Neural crest cell (in vitro differentiated cells): ENCODE data around the gene EYA4. TPM values are rescaled to one million over a fixed set of nuclear protein-coding genes. Genes with fewer than 3 reads are reported as not detected.

Source experiments
- DNase-seq: peaks from one replicate; pipeline ENCODE4 v3.0.0; 2021; ENCODE audit warnings: low read depth, mixed read lengths, low spot score
- H3K27ac Mint-ChIP-seq: one replicate; pipeline ENCODE4 v1.8.0; 2021; ENCODE audit warnings: mild to moderate bottlenecking, mixed read lengths; ENCODE audit not compliant: unreplicated experiment
- H3K27me3 Mint-ChIP-seq: 2 replicates; pipeline ENCODE4 v1.8.0; 2021; ENCODE audit warnings: low read depth, mild to moderate bottlenecking, mixed read lengths
- H3K36me3 Mint-ChIP-seq: 2 replicates; pipeline ENCODE4 v1.8.0; 2021; ENCODE audit warnings: low read depth, mild to moderate bottlenecking, mixed read lengths
- H3K4me1 Mint-ChIP-seq: 2 replicates; pipeline ENCODE4 v1.8.0; 2021; ENCODE audit warnings: mixed read lengths
- H3K4me3 Mint-ChIP-seq: one replicate; pipeline ENCODE4 v1.8.0; 2021; ENCODE audit warnings: mild to moderate bottlenecking, mixed read lengths
- H3K9me3 Mint-ChIP-seq: 2 replicates; pipeline ENCODE4 v1.8.0; 2021; ENCODE audit warnings: mixed read lengths
- CTCF ChIP-seq: fragments of 200-600 bp; sonication (generic); conservative IDR thresholded peaks from 2 replicates; pipeline ENCODE4 v1.5.0; 2021; ENCODE audit warnings: antibody characterized with exemption, mild to moderate bottlenecking
- total RNA-seq: library from RNA; stranded (reverse); gene quantifications from 2 replicates; pipeline ENCODE4 v1.2.1, GENCODE V29; 2021

The EYA4 gene
- total RNA-seq, 1 donor from 2014 or later = 1.6 TPM

DNA sequence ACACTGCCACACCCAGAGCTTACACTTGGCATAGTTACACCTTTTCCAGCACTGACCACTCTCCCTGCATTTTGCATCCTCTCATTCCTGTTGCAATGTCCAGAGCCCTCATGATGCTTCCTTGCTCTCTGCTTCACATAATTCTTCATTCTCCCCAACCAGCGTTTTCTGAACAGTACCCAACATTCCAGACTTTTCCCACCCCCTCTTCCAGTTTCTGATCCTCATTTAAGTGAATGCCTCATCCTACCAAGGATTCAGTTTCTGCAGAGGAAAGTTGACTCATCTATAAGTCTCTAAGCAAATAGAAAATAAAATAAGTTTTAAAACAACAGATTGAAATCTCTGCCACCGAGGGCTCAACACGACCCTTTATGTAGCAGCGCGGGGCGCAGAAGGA lies 326.5 kb downstream of the EYA4 start:
- no peak for TF ChIP-seq CTCF
- Mint-ChIP-seq H3K4me3 (no peak overlapping the region), H3K9me3 (no peaks in the 10 kb centered on the region), H3K4me1 (peaks cover 19% of the 10 kb centered on the region), H3K36me3 (no peaks in the 10 kb centered on the region), H3K27ac (no peak overlapping the region), H3K27me3 (peaks cover 13% of the 10 kb centered on the region)
- no peak for DNase-seq

DNA sequence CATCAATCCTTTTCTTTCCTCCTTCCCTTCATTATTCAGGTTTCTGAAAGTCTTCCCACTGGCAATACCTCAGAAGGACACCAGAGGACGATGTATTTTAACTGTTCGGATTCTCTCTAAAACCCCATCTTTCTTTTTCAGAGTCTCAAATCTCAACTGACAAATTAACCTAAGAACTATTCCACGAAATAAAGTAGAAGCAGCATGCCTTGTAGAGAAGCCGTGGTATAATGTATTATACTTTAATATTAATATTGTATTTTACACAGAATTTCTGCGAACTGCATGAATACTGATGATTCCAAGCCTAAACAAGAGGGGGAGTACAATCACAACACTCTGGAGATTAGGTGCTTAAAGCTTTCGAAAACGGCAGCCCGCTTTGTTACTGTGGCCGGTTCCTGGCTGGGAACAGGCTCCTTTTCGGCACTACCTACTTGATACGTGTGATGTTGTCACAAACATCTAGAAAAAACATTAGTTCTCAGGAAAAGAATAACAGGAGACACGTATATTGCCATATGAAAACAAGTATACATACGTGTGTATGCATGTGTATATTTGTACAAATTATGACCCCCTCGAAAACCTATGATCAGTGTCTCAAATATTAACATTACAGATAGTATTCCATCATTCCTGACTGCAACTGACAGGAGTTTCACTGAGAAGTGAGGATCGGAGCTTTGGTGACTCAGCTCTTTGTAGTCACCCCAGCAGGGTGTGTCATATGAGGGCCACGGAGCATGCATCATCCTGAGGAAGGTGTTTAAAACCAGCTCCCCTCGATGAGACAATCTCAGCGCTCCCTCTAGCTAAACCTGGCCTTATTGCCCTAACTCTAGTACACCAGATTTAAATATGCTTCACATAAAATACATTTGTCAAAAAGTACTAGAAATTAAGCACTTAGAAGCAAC lies 328.1 kb downstream of the EYA4 start:
- Mint-ChIP-seq H3K9me3 (peaks cover 2% of the 10 kb centered on the region), H3K27me3 (peaks cover 15% of the 10 kb centered on the region), H3K4me3 (peak overlapping the region; percentile 85), H3K4me1 (peaks cover 26% of the 10 kb centered on the region), H3K36me3 (no peaks in the 10 kb centered on the region), H3K27ac (peak overlapping the region; percentile 91)
- DNase-seq = no peak
- TF ChIP-seq CTCF = peak; percentile 89

DNA sequence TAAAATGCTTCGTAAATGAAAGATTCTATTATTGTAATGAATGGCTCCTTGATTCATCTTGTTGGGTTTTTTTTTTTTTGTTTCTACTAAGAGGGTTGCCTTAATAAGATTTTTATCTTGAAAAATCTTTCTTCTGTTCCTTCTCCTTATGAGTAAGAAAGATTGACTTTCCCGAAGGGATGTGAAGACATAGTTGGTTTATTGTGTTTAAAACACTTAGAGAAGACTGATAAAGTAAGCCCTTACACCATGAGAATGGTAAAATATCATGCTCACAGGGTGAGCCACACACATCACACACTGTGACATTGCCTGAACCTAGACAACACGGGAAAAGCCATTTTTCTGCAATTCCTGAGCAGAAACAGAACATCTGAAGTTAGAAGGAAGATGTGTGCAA lies 330.5 kb downstream of the EYA4 start:
- Mint-ChIP-seq H3K9me3 (peaks cover 4% of the 10 kb centered on the region), H3K36me3 (peaks cover 3% of the 10 kb centered on the region), H3K27me3 (peaks cover 11% of the 10 kb centered on the region), H3K4me3 (no peak overlapping the region), H3K4me1 (peaks cover 32% of the 10 kb centered on the region), H3K27ac (no peak overlapping the region)
- TF ChIP-seq CTCF = no peak
- DNase-seq = no peak

GRCh38 chr6:133577851-133578250 lies 336.7 kb downstream of the EYA4 start:
- peaks cover 2% of the 10 kb centered on the region for H3K27me3 Mint-ChIP-seq
- peaks cover 8% of the 10 kb centered on the region for H3K9me3 Mint-ChIP-seq
- H3K4me3 Mint-ChIP-seq = no peak overlapping the region
- H3K27ac Mint-ChIP-seq = no peak overlapping the region
- peaks cover 13% of the 10 kb centered on the region for H3K4me1 Mint-ChIP-seq
- TF ChIP-seq CTCF = no peak
- DNase-seq = no peak
- H3K36me3 Mint-ChIP-seq = peaks cover 3% of the 10 kb centered on the region
